Lower lobe of right lung (tissue), 2 donors: Measurements from ENCODE around the gene GPATCH3. TPM values are rescaled to one million over a fixed set of nuclear protein-coding genes. Genes with fewer than 3 reads are reported as not detected.

Experiments
- ATAC-seq, 2 donors: fragments of 200-7000 bp; cut with Tn5 transposase; one replicate each; pipeline ENCODE4 v1.9.1; 2020 to 2022; ENCODE audit warnings: mild to moderate bottlenecking in 2 of 2, moderate library complexity in 2 of 2
- DNase-seq: peaks from one replicate; pipeline ENCODE4 v3.0.0-alpha.2; 2020
- H3K27ac ChIP-seq: fragments of 200-600 bp; one replicate; pipeline ENCODE4 v1.8.0; 2022
- H3K27me3 ChIP-seq: fragments of 200-600 bp; one replicate; pipeline ENCODE4 v1.8.0; 2022; ENCODE audit warnings: low read depth
- H3K36me3 ChIP-seq: fragments of 200-600 bp; one replicate; pipeline ENCODE4 v1.8.0; 2022; ENCODE audit warnings: mild to moderate bottlenecking
- H3K4me1 ChIP-seq: fragments of 200-600 bp; one replicate; pipeline ENCODE4 v1.8.0; 2022
- H3K4me3 ChIP-seq: fragments of 200-600 bp; one replicate; pipeline ENCODE4 v1.8.0; 2022; ENCODE audit warnings: mild to moderate bottlenecking
- H3K9me3 ChIP-seq: fragments of 200-600 bp; one replicate; pipeline ENCODE4 v1.8.0; 2022
- intact Hi-C: fragments of 100-400 bp; cut with DNase I; formaldehyde crosslinking; loops from one replicate; pipeline ENCODE4 v1.11.0; 2022
- total RNA-seq: library from RNA; stranded (reverse); fragmentation: NEBNext Ultra II Directional; extraction: Animal tissue kit (Norgen Biotek cat#: 25700); gene quantifications from one replicate; pipeline ENCODE4 v1.2.1, GENCODE V29; 2021
- TF ChIP-seq, protein P1 (sequence below): fragments of 200-600 bp; IDR thresholded peaks from one replicate; pipeline ENCODE4 v1.8.0; 2022; ENCODE audit warnings: antibody characterized with exemption, mild to moderate bottlenecking
- donor health status: DM: no; HTN: yes; CAD: no; lungs with severe emphysema.

The GPATCH3 gene
- total RNA-seq, 1 donor from 2014 or later: 16.1 TPM

DNA sequence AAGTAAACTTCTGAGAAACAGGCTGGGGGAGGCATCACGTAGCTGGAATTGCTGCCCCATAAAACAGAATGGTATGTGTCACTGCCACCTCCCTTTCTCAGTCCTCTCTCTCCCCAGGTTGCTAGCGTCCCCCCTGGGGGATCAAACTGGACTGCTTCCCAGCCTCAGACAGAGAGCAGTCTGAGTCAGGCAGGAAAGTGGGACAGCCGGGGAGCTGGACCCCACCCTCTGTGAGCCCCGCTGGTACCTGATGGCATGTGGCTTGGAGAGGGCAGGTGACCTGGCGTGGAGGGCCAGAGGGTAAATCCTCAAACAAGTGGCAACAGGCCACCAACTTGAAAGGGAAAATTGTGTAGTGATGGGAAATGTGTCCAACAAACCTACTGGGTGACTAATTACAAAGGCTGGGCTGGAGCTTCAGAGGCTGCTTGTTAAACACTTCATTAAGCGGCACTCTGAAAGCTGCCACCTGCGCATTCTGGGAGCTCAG is 38.3 kb downstream of the GPATCH3 start:
- intact Hi-C loops: no loop called here
- ATAC-seq (peak in 1 of 2 donors; percentile 2), DNase-seq (no peak)
- Histone ChIP-seq H3K4me1 (peaks cover 23% of the 10 kb centered on the region), H3K9me3 (no peaks in the 10 kb centered on the region), H3K36me3 (peaks cover 5% of the 10 kb centered on the region), H3K27ac (peak overlapping the region; percentile 99), H3K27me3 (no peaks in the 10 kb centered on the region), H3K4me3 (no peak overlapping the region)
- TF ChIP-seq, protein P1, sequence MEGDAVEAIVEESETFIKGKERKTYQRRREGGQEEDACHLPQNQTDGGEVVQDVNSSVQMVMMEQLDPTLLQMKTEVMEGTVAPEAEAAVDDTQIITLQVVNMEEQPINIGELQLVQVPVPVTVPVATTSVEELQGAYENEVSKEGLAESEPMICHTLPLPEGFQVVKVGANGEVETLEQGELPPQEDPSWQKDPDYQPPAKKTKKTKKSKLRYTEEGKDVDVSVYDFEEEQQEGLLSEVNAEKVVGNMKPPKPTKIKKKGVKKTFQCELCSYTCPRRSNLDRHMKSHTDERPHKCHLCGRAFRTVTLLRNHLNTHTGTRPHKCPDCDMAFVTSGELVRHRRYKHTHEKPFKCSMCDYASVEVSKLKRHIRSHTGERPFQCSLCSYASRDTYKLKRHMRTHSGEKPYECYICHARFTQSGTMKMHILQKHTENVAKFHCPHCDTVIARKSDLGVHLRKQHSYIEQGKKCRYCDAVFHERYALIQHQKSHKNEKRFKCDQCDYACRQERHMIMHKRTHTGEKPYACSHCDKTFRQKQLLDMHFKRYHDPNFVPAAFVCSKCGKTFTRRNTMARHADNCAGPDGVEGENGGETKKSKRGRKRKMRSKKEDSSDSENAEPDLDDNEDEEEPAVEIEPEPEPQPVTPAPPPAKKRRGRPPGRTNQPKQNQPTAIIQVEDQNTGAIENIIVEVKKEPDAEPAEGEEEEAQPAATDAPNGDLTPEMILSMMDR: no peak

- Histone ChIP-seq H3K9me3 (no peaks in the 10 kb centered on the region), H3K27ac (peak overlapping the region; percentile 99), H3K27me3 (no peaks in the 10 kb centered on the region), H3K36me3 (peaks cover 12% of the 10 kb centered on the region), H3K4me1 (peaks cover 23% of the 10 kb centered on the region), H3K4me3 (no peak overlapping the region)
- intact Hi-C loops: no loop called here
- ATAC-seq: no peak
- DNase-seq: no peak
- TF ChIP-seq, protein P1: no peak
Measured at GRCh38 chr1:26861286-26861701, 39.0 kb downstream of the GPATCH3 start.

DNA sequence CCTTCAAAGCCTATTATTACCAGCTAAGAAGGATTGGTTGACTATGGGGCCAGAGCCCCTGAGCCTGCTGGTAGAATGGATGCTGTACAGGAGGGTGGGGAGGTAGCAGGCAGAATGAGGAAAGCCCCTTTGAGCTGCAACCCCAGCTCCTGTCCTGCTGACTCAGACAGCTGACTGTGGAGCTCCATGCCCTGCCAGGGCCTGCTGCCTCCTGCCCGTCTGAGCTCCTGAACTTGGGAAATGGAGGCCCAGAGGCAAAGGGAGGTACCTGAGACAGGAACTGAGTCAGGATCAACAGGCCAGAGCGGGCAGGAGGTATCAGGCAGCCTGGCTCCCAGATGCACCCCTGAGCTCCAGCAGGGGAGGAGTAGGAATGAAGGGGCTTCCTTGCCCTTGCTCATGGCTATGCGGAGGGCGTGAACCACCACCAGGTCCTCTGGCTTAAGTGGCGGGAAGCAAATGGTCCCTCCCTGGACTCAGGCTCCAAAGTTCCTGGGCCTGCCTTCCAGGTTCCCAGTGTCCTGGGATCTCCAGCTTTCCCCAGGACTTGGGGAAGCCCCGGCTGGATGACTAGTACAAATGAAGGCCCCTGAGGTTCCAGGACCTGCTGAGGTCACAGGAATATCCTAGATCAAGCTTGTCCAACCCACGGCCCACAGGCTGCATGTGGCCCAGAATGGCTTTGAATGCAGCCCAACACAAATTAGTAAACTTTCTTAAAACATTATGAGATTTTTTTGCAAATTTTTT is 41.2 kb downstream of the GPATCH3 start:
- TF ChIP-seq, protein P1: no peak
- ATAC-seq (no peak), DNase-seq (no peak)
- Histone ChIP-seq H3K9me3 (no peaks in the 10 kb centered on the region), H3K4me3 (no peak overlapping the region), H3K27ac (no peak overlapping the region), H3K27me3 (no peaks in the 10 kb centered on the region), H3K36me3 (peaks cover 33% of the 10 kb centered on the region), H3K4me1 (peaks cover 8% of the 10 kb centered on the region)
- intact Hi-C loops: no loop called here

DNA sequence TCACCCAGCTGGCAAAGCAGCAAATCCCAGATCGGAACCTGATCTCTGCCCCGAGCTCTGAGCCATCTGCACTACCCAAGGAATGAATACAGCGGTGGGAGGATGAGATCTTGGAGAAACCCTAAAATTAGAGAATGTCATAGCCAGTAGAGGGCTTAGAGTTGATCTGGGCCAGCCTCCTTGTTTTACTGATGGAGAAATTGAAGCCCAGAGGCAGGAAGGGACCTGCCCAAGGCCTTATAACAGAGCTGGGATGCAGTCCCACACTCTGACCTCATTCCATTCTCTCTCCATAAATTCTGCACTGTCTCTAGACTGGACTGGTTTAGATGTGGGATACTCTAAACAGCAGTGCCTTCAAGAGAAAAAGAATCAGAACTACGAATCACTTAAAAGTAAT is 42.1 kb downstream of the GPATCH3 start:
- peaks cover 42% of the 10 kb centered on the region for H3K36me3 ChIP-seq
- TF ChIP-seq, protein P1: no peak
- H3K9me3 ChIP-seq: no peaks in the 10 kb centered on the region
- no peak for DNase-seq
- H3K27me3 ChIP-seq: no peaks in the 10 kb centered on the region
- H3K27ac ChIP-seq: no peak overlapping the region
- H3K4me3 ChIP-seq: no peak overlapping the region
- ATAC-seq: no peak
- intact Hi-C loops: no loop called here
- H3K4me1 ChIP-seq: peaks cover 1% of the 10 kb centered on the region

GRCh38 chr1:26857473-26858060 is 42.7 kb downstream of the GPATCH3 start:
- Histone ChIP-seq H3K9me3 (no peaks in the 10 kb centered on the region), H3K4me1 (peaks cover 5% of the 10 kb centered on the region), H3K27me3 (no peaks in the 10 kb centered on the region), H3K36me3 (peaks cover 48% of the 10 kb centered on the region), H3K4me3 (no peak overlapping the region), H3K27ac (no peak overlapping the region)
- no peak for DNase-seq
- intact Hi-C loops: no loop called here
- ATAC-seq: no peak
- TF ChIP-seq, protein P1: no peak
